ENCODE data around the gene DLGAP1. TPM values are rescaled to one million over a fixed set of nuclear protein-coding genes. Genes with fewer than 3 reads are reported as not detected.

Gene DLGAP1
- total RNA-seq, 1 experiment from 2014 or later = 23.0 TPM

- ChIA-PET CTCF (interaction anchor here (1.4 to 3.6 kb wide), 4 partner anchors 11 to 74 kb away, joined by 6 to 47 read pairs (median 9); no protein-coding TSS in a partner anchor), POLR2A (interaction anchor here (0.6 kb wide), 1 partner anchor 176 kb away, joined by 4 read pairs; no protein-coding TSS in a partner anchor)
- peaks cover 4% of the 10 kb centered on the region for H3K36me3 Mint-ChIP-seq
- H3K9me3 Mint-ChIP-seq = 0 out of 2 replicates have a peak, but pooled peaks cover under 1% of the 10 kb centered on the region
- H3K4me3 Mint-ChIP-seq = no peak overlapping the region
- no peaks in the 10 kb centered on the region for H3K27me3 Mint-ChIP-seq (ENCODE audit: low read depth)
- no peak; the same call in 1 of the 2 replicates for ATAC-seq
- no peak for DNase-seq (ENCODE audit: low spot score)
- peaks cover 27% of the 10 kb centered on the region for H3K4me1 Mint-ChIP-seq
- peak overlapping the region; percentile 32 for H3K27ac Mint-ChIP-seq
- TF ChIP-seq NR1H2 (CRISPR knock-in tag; IDR thresholded peaks at IDR 0.05) = no peak
- TF ChIP-seq FOXK1 (CRISPR knock-in tag; IDR thresholded peaks at IDR 0.05) = no peak
- TF ChIP-seq FOXP1 (CRISPR knock-in tag; IDR thresholded peaks at IDR 0.05; ENCODE audit: borderline replicate concordance) = no peak
- no peak for TF ChIP-seq CDX4 (CRISPR knock-in tag; IDR thresholded peaks at IDR 0.05; ENCODE audit: borderline replicate concordance)
- TF ChIP-seq NR2C2 (CRISPR knock-in tag; IDR thresholded peaks at IDR 0.05) = no peak
- TF ChIP-seq ZNF416 (CRISPR knock-in tag; IDR thresholded peaks at IDR 0.05) = no peak
- no peak for TF ChIP-seq IRF2 (CRISPR knock-in tag; IDR thresholded peaks at IDR 0.05; ENCODE audit: borderline replicate concordance, low read depth)
- no peak for TF ChIP-seq ATF2 (CRISPR knock-in tag; IDR thresholded peaks at IDR 0.05; ENCODE audit: borderline replicate concordance, low read depth)
- no peak for TF ChIP-seq ATF6 (CRISPR knock-in tag; IDR thresholded peaks at IDR 0.05)
- no peak for TF ChIP-seq ZNF219 (CRISPR knock-in tag; IDR thresholded peaks at IDR 0.05; ENCODE audit: borderline replicate concordance)
- TF ChIP-seq SP1 (CRISPR knock-in tag; conservative IDR thresholded peaks at IDR 0.05) = no peak
- TF ChIP-seq USF1 (CRISPR knock-in tag; IDR thresholded peaks at IDR 0.05) = no peak
Measured at GRCh38 chr18:4108016-4108415, 347.1 kb downstream of the DLGAP1 start.

GRCh38 chr18:4107049-4107467 lies 348.0 kb downstream of the DLGAP1 start:
- peak overlapping the region; percentile 73 for H3K27ac Mint-ChIP-seq
- CTCF ChIA-PET = interaction anchor here (0.7 to 3.6 kb wide), 56 partner anchors 8 to 950 kb away, joined by 3 to 48 read pairs (median 4); partner anchors contain the start of gene DLGAP1
- peaks cover 4% of the 10 kb centered on the region; the same call in 1 of the 2 replicates for H3K36me3 Mint-ChIP-seq
- DNase-seq (ENCODE audit: low spot score) = no peak
- no peak overlapping the region for H3K4me3 Mint-ChIP-seq
- peaks cover 27% of the 10 kb centered on the region for H3K4me1 Mint-ChIP-seq
- ATAC-seq = peak; percentile 65
- POLR2A ChIA-PET = no interaction called here
- H3K27me3 Mint-ChIP-seq (ENCODE audit: low read depth) = no peaks in the 10 kb centered on the region
- no peaks in the 10 kb centered on the region for H3K9me3 Mint-ChIP-seq
- TF ChIP-seq ATF6 (CRISPR knock-in tag; IDR thresholded peaks at IDR 0.05) = no peak
- no peak for TF ChIP-seq KAT7 (CRISPR knock-in tag; IDR thresholded peaks at IDR 0.05; ENCODE audit: borderline replicate concordance)

GRCh38 chr18:4106407-4107033 lies 348.6 kb downstream of the DLGAP1 start:
- H3K4me3 Mint-ChIP-seq = no peak overlapping the region

More at GRCh38 chr18:4106407-4107033, 348.6 kb downstream of the DLGAP1 start:
- Mint-ChIP-seq H3K27me3 (ENCODE audit: low read depth) (no peaks in the 10 kb centered on the region), H3K36me3 (peaks cover 4% of the 10 kb centered on the region; the same call in 1 of the 2 replicates), H3K27ac (peak overlapping the region; percentile 73), H3K9me3 (no peaks in the 10 kb centered on the region), H3K4me1 (peaks cover 27% of the 10 kb centered on the region)
- TF ChIP-seq ATF6 (CRISPR knock-in tag; IDR thresholded peaks at IDR 0.05) (no peak), TEAD1 (CRISPR knock-in tag; IDR thresholded peaks at IDR 0.05) (0 out of 2 replicates have a peak, but pooled peaks have one; percentile 19), CTCF (IDR thresholded peaks at IDR 0.05) (peak; percentile 88)
- POLR2A ChIA-PET = interaction anchor here (0.7 kb wide), 1 partner anchor 44 kb away, joined by 3 read pairs; no protein-coding TSS in a partner anchor
- ATAC-seq (peak; percentile 72), DNase-seq (ENCODE audit: low spot score) (peak; percentile 84)
- CTCF ChIA-PET = interaction anchor here (0.7 to 3.6 kb wide), 57 partner anchors 8 to 951 kb away, joined by 3 to 48 read pairs (median 4); partner anchors contain the start of gene DLGAP1

Data from WTC11 (cell line).